ENCODE measurements around the gene SF3A1.

Gene SF3A1

GRCh38 chr22:30299322-30299721 is 57.4 kb downstream of the SF3A1 start:
- no peak for DNase-seq

GRCh38 chr22:30297991-30298701 is 58.5 kb downstream of the SF3A1 start:
- DNase-seq, result no peak

- no peak for DNase-seq
These were observed 59.3 kb downstream of the SF3A1 start for GRCh38 chr22:30297276-30297990.

GRCh38 chr22:30296833-30297232 is 59.9 kb downstream of the SF3A1 start:
- no peak for DNase-seq

GRCh38 chr22:30296324-30296723 is 60.4 kb downstream of the SF3A1 start:
- DNase-seq, result no peak

DNA sequence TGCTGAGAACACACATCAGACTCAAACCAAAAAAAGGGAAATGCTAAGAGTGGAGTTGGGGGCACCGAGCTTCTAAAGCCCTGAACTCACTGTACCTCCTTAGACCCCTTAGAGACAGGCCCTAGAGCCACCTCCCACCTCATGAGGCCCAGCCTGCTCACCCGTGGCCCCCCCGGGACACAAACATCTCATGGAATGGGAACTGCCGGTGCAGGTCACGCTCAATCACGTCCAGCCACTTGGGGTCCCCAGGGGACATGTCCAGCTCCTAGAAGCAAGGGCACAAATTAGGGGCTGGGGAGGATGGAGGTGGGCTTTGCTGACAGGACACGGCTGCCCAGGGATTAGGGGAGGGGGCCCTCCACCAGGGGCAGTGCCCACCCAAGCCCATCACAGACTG is 61.1 kb downstream of the SF3A1 start:
- DNase-seq, result no peak

DNA sequence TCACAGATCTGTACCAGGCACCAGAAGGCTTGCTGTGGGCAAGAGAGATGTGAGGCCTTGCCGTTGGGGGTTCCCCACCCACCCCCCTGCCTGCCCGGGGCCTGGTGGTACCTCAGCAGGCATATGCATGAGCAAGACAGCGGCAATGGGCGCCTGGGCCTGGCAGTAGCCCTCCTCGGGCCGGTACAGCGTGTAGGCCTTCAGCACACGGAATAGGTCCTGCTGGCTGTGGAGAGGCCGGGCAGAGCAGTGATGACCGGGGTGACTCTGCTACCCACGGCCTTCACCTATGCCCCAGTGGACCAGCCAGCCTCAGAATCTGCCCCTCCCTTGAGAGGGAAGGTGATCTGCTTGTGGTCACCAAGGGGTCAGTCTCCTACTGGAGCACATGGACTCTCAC is 61.9 kb downstream of the SF3A1 start:
- no peak for DNase-seq

DNA sequence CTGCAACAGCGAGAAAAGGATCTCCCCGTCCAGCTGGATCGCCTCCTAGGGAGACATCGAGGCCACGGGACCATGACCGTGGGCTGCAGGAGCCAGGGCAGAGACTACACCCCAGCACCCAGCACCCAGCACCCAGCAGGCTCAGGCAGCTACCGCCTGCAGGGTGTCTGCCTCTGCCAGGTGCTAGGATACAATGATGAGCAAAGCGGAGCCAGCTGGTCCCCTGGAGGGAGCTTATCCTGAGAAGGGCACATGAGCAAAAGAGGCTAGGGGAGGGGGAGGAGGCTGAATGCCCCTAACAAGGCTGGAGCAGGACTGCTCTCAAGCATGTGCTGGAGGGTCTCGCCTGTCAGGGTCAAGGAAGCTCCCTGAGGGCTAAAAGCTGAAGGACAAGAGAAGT is 62.6 kb downstream of the SF3A1 start:
- no peak for DNase-seq

- DNase-seq, result no peak
These were observed 63.7 kb downstream of the SF3A1 start for GRCh38 chr22:30293026-30293425.

GRCh38 chr22:30292069-30292970 is 64.4 kb downstream of the SF3A1 start:
- DNase-seq, result no peak

- DNase-seq, result no peak
These were observed 65.4 kb downstream of the SF3A1 start for GRCh38 chr22:30291058-30291892.

GRCh38 chr22:30290342-30291057 is 66.2 kb downstream of the SF3A1 start:
- DNase-seq, result peak; percentile 37

DNA sequence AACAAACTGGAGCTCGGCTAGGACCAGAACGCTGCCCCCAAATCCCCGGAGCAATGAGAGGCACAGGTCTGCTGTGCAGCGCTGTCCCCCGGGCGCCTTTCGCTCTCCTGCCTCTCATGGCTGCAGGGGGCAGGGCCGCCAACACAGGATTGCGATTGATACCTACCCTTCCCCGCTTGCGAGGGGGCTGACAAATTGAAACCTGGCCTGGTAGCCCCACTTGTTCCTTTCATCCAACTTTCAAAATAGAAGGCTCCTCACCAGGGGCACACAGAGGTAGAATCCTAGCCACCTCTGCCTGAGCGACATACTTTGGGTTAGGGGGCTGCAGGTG is 66.7 kb downstream of the SF3A1 start:
- no peak for DNase-seq

GRCh38 chr22:30289141-30289979 is 67.3 kb downstream of the SF3A1 start, which contains the start of gene CASTOR1:
CASTOR1 (minus strand) TSS chr22:30289505; CDS start chr22:30289497, 8 bp downstream.
- DNase-seq, result peak; percentile 93

DNA sequence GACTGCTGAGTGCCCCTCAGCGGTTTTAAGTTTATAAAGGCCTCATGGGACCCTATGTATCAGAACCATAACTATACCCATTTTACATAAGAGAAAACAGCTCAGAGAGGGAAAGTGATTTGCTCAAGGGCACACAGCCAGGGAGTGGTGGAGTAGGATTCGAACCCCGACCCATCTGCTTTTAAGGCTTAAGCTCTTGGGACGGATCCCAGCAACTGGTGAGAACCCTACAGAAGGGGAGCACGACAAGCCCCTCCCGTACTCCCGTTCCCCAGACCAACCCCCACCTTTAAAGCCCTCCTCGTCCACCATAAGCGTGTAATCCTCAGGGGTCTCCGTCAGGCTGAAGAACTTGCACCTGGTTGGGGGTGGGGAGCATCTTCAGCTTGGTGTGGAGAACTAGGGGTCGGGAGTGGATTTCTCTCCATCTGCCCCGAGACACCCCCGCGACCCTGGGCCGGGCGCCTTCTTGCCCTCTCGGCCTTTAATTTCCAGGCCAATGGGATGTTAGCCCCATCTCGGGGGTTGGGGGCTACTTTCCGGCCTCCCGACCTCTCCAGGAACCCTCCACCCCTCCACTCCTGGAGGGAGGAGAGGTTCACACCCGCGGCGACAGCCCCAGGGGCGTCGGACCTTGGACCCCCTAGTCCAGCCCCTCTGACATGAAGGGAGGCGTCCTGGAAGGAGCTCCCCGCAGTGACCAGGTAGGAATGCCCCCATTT is 68.1 kb downstream of the SF3A1 start:
- no peak for DNase-seq

- peak; percentile 77 for DNase-seq
These were observed 68.9 kb downstream of the SF3A1 start for GRCh38 chr22:30287648-30288418.

GRCh38 chr22:30286813-30287647 is 69.7 kb downstream of the SF3A1 start:
- peak; percentile 73 for DNase-seq

GRCh38 chr22:30286331-30286730 is 70.4 kb downstream of the SF3A1 start:
- DNase-seq, result no peak

- no peak for DNase-seq
These were observed 70.9 kb downstream of the SF3A1 start for GRCh38 chr22:30285846-30286200.
